HEK293 (cell line): ENCODE results near the gene ADGRD2.
A peak's percentile ranks its signal among the peaks of the same experiment; 100 is the strongest.

Experiments
- CTCF ChIA-PET: fragments of 350-600 bp; formaldehyde crosslinking; extraction: SDS; loops from one replicate; lab custom pipeline; 2021; ENCODE audit warnings: antibody characterized with exemption; lab: Yijun Ruan, JAX
- POLR2A ChIA-PET: fragments of 300-600 bp; formaldehyde crosslinking; extraction: SDS; loops from one replicate; lab custom pipeline; 2020; ENCODE audit warnings: antibody characterized with exemption, inconsistent platforms; lab: Yijun Ruan, JAX
- H3K27ac ChIP-seq: fragments of 200-500 bp; sonication (Bioruptor generic); 2 replicates; pipeline ENCODE4 v1.5.1; 2014; ENCODE audit warnings: low read depth, low read length, control low read depth, inconsistent platforms; ENCODE audit errors: extremely low read depth
- H3K36me3 ChIP-seq, 2 experiments: fragments of 200-500 bp in 1 of 2; sonication (Bioruptor generic) in 1 of 2; 1 replicate in 1 of 2; 2 replicates in 1 of 2; pipeline ENCODE4 v1.5.1; 2014 to 2017; ENCODE audit warnings: inconsistent platforms in 2 of 2, low read length in 2 of 2; ENCODE audit not compliant: control insufficient read depth in 2 of 2, insufficient read depth in 1 of 2
- H3K4me1 ChIP-seq: fragments of 200-500 bp; sonication (Bioruptor generic); 2 replicates; pipeline ENCODE4 v1.5.1; 2014; ENCODE audit warnings: mild to moderate bottlenecking, low read length, inconsistent platforms; ENCODE audit not compliant: control insufficient read depth, insufficient read depth
- H3K4me3 ChIP-seq: 2 replicates; pipeline ENCODE4 v1.5.1; 2011; ENCODE audit warnings: low read depth, mild to moderate bottlenecking, control low read depth, low read length, moderate library complexity
- H3K9me3 ChIP-seq: fragments of 200-500 bp; sonication (Bioruptor generic); 2 replicates; pipeline ENCODE4 v1.5.1; 2014; ENCODE audit warnings: low read depth, low read length, inconsistent platforms; ENCODE audit not compliant: control insufficient read depth, insufficient read depth
- PRDM1 ChIP-seq: fragments of 450-650 bp; formaldehyde crosslinking; IDR thresholded peaks from 2 replicates; pipeline ENCODE4; 2016; ENCODE audit warnings: missing biosample characterization, missing genetic modification characterization
- RBAK ChIP-seq: fragments of 450-650 bp; formaldehyde crosslinking; IDR thresholded peaks from 2 replicates; pipeline ENCODE4 v1.5.1; 2016; ENCODE audit warnings: missing biosample characterization, missing genetic modification characterization
- SCRT1 ChIP-seq: fragments of 450-650 bp; formaldehyde crosslinking; IDR thresholded peaks from 2 replicates; pipeline ENCODE4 v1.5.1; 2016; ENCODE audit warnings: missing biosample characterization, missing genetic modification characterization, borderline replicate concordance
- SP3 ChIP-seq: fragments of 450-650 bp; formaldehyde crosslinking; IDR thresholded peaks from 2 replicates; pipeline ENCODE4 v1.5.1; 2016; ENCODE audit warnings: missing biosample characterization, missing genetic modification characterization
- TCF7L2 ChIP-seq: IDR thresholded peaks from 2 replicates; pipeline ENCODE4 v1.6.1; 2011; ENCODE audit warnings: low read depth, mild to moderate bottlenecking, inconsistent platforms, low read length, moderate library complexity, borderline replicate concordance
- ZFHX2 ChIP-seq: fragments of 450-650 bp; formaldehyde crosslinking; conservative IDR thresholded peaks from 2 replicates; pipeline ENCODE4 v1.5.1; 2016; ENCODE audit warnings: missing biosample characterization, missing genetic modification characterization
- ZNF138 ChIP-seq: fragments of 450-650 bp; formaldehyde crosslinking; IDR thresholded peaks from 2 replicates; pipeline ENCODE4 v1.5.1; 2016; ENCODE audit warnings: missing biosample characterization, missing genetic modification characterization, borderline replicate concordance
- ZNF169 ChIP-seq: fragments of 450-650 bp; formaldehyde crosslinking; IDR thresholded peaks from 2 replicates; pipeline ENCODE4 v1.5.1; 2016; ENCODE audit warnings: missing biosample characterization, missing genetic modification characterization
- ZNF211 ChIP-seq: fragments of 450-650 bp; formaldehyde crosslinking; IDR thresholded peaks from 2 replicates; pipeline ENCODE4 v1.5.1; 2016; ENCODE audit warnings: low read depth, missing biosample characterization, missing genetic modification characterization
- ZNF366 ChIP-seq: fragments of 450-650 bp; formaldehyde crosslinking; conservative IDR thresholded peaks from 2 replicates; pipeline ENCODE4 v1.5.1; 2016; ENCODE audit warnings: missing biosample characterization, missing genetic modification characterization
- ZNF544 ChIP-seq: fragments of 450-650 bp; formaldehyde crosslinking; IDR thresholded peaks from 2 replicates; pipeline ENCODE4 v1.5.0; 2017; ENCODE audit warnings: missing biosample characterization, missing genetic modification characterization
- ZNF701 ChIP-seq: fragments of 450-650 bp; formaldehyde crosslinking; IDR thresholded peaks from 2 replicates; pipeline ENCODE4 v1.5.1; 2016; ENCODE audit warnings: missing biosample characterization, missing genetic modification characterization
- TF ChIP-seq, protein P1 (sequence below): fragments of 450-650 bp; formaldehyde crosslinking; IDR thresholded peaks from 2 replicates; pipeline ENCODE4 v1.5.1; 2016; ENCODE audit warnings: missing biosample characterization, missing genetic modification characterization
- TF ChIP-seq, protein P2 (sequence below): fragments of 450-650 bp; formaldehyde crosslinking; IDR thresholded peaks from 2 replicates; pipeline ENCODE4 v1.5.1; 2016; ENCODE audit warnings: missing biosample characterization, missing genetic modification characterization
- TF ChIP-seq, protein P3 (sequence below): fragments of 450-650 bp; formaldehyde crosslinking; IDR thresholded peaks from 2 replicates; pipeline ENCODE4 v1.5.1; 2016; ENCODE audit warnings: missing biosample characterization, missing genetic modification characterization
- TF ChIP-seq, protein P4 (sequence below): fragments of 450-650 bp; formaldehyde crosslinking; IDR thresholded peaks from 2 replicates; pipeline ENCODE4 v1.5.1; 2017; ENCODE audit warnings: missing biosample characterization, missing genetic modification characterization
- TF ChIP-seq, protein P5 (sequence below): fragments of 450-650 bp; formaldehyde crosslinking; IDR thresholded peaks from 2 replicates; pipeline ENCODE4 v1.5.1; 2016; ENCODE audit warnings: missing biosample characterization, missing genetic modification characterization
- TF ChIP-seq, protein P6 (sequence below): fragments of 450-650 bp; formaldehyde crosslinking; conservative IDR thresholded peaks from 2 replicates; pipeline ENCODE4 v1.5.1; 2016; ENCODE audit warnings: low read depth, missing biosample characterization, missing genetic modification characterization
- TF ChIP-seq, protein P7 (sequence below): fragments of 450-650 bp; formaldehyde crosslinking; IDR thresholded peaks from 2 replicates; pipeline ENCODE4 v1.5.1; 2017; ENCODE audit warnings: missing biosample characterization, mild to moderate bottlenecking, missing genetic modification characterization, moderate library complexity
- TF ChIP-seq, protein P8 (sequence below): fragments of 450-650 bp; formaldehyde crosslinking; IDR thresholded peaks from 2 replicates; pipeline ENCODE4 v1.5.1; 2016; ENCODE audit warnings: missing biosample characterization, missing genetic modification characterization

The ADGRD2 gene

DNA sequence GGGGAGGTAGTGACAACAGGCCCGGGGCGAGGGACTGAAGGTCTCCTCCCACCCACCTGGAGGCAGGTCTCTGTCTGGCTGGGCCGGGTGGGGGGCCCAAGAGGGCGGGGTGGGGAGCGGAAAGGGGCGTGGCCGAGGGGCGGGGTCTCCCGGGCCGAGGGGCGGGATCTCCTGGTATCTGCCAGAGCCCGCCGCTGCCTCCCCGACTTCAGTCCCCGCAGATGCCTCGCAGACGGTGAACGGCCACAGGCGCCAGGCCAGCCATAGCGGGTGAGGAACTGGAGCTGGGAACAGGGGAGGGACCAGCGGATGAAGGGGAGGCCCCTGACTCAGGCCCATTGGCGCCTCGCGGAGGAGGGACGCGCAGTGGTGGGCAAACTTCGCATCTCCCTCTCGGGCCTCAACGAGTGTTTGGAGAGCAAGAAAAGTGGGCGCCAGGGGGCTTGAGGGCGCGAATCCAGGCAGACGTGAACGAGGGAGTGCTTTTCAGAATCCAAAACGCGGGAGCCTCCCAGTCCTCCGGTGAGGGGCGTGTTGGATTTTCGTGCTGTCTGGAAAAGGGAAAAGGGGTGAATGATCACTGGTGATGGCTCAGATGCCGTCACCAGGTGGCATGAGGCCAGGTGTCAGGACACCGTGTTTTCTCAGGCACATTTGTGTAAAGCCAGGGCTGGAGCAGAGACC lies at the start of gene ADGRD2 (continued):
- TF ChIP-seq ZNF366 (tag by site-specific recombination) (peak; percentile 32; the same call in 1 of the 2 replicates), SP3 (tag by site-specific recombination) (peak; percentile 52; the same call in 1 of the 2 replicates), RBAK (no peak), PRDM1 (tag by site-specific recombination) (no peak), ZNF169 (tag by site-specific recombination) (no peak), ZNF138 (tag by site-specific recombination) (no peak), ZFHX2 (0 out of 2 replicates have a peak, but pooled peaks have one; percentile 11), ZNF701 (no peak), ZNF544 (tag by site-specific recombination) (no peak), TCF7L2 (no peak)
- TF ChIP-seq, protein P1, sequence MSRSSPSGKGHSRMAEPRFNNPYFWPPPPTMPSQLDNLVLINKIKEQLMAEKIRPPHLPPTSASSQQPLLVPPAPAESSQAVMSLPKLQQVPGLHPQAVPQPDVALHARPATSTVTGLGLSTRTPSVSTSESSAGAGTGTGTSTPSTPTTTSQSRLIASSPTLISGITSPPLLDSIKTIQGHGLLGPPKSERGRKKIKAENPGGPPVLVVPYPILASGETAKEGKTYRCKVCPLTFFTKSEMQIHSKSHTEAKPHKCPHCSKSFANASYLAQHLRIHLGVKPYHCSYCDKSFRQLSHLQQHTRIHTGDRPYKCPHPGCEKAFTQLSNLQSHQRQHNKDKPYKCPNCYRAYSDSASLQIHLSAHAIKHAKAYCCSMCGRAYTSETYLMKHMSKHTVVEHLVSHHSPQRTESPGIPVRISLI (tag by site-specific recombination), result no peak
- TF ChIP-seq, protein P2, sequence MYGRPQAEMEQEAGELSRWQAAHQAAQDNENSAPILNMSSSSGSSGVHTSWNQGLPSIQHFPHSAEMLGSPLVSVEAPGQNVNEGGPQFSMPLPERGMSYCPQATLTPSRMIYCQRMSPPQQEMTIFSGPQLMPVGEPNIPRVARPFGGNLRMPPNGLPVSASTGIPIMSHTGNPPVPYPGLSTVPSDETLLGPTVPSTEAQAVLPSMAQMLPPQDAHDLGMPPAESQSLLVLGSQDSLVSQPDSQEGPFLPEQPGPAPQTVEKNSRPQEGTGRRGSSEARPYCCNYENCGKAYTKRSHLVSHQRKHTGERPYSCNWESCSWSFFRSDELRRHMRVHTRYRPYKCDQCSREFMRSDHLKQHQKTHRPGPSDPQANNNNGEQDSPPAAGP, result peak; percentile 41; the same call in 1 of the 2 replicates
- TF ChIP-seq, protein P3, sequence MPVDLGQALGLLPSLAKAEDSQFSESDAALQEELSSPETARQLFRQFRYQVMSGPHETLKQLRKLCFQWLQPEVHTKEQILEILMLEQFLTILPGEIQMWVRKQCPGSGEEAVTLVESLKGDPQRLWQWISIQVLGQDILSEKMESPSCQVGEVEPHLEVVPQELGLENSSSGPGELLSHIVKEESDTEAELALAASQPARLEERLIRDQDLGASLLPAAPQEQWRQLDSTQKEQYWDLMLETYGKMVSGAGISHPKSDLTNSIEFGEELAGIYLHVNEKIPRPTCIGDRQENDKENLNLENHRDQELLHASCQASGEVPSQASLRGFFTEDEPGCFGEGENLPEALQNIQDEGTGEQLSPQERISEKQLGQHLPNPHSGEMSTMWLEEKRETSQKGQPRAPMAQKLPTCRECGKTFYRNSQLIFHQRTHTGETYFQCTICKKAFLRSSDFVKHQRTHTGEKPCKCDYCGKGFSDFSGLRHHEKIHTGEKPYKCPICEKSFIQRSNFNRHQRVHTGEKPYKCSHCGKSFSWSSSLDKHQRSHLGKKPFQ (tag by site-specific recombination), result no peak
- TF ChIP-seq, protein P4, sequence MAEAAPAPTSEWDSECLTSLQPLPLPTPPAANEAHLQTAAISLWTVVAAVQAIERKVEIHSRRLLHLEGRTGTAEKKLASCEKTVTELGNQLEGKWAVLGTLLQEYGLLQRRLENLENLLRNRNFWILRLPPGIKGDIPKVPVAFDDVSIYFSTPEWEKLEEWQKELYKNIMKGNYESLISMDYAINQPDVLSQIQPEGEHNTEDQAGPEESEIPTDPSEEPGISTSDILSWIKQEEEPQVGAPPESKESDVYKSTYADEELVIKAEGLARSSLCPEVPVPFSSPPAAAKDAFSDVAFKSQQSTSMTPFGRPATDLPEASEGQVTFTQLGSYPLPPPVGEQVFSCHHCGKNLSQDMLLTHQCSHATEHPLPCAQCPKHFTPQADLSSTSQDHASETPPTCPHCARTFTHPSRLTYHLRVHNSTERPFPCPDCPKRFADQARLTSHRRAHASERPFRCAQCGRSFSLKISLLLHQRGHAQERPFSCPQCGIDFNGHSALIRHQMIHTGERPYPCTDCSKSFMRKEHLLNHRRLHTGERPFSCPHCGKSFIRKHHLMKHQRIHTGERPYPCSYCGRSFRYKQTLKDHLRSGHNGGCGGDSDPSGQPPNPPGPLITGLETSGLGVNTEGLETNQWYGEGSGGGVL (tag by site-specific recombination), result peak; percentile 40; the same call in 1 of the 2 replicates
- TF ChIP-seq, protein P5, sequence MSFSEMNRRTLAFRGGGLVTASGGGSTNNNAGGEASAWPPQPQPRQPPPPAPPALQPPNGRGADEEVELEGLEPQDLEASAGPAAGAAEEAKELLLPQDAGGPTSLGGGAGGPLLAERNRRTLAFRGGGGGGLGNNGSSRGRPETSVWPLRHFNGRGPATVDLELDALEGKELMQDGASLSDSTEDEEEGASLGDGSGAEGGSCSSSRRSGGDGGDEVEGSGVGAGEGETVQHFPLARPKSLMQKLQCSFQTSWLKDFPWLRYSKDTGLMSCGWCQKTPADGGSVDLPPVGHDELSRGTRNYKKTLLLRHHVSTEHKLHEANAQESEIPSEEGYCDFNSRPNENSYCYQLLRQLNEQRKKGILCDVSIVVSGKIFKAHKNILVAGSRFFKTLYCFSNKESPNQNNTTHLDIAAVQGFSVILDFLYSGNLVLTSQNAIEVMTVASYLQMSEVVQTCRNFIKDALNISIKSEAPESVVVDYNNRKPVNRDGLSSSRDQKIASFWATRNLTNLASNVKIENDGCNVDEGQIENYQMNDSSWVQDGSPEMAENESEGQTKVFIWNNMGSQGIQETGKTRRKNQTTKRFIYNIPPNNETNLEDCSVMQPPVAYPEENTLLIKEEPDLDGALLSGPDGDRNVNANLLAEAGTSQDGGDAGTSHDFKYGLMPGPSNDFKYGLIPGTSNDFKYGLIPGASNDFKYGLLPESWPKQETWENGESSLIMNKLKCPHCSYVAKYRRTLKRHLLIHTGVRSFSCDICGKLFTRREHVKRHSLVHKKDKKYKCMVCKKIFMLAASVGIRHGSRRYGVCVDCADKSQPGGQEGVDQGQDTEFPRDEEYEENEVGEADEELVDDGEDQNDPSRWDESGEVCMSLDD (tag by site-specific recombination), result no peak
- TF ChIP-seq, all 188 proteins: peak for 17

DNA sequence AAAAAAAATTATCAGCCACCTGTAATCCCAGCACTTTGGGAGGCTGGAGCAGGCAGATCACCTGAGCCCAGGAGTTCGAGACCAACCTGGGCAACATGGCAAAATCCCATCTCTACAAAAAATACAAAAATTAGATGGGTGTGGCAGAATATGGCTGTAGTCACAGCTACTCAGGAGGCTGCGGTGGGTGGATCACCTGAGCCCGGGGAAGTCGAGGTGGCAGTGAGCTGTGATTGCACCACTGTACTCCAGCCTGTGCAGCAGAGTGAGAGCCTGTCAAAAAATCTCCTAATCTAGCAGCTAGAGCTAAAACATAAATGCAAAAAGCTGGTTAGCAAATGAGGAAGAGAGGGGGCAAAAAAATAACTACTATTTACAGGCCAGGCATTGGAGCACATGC lies 47.0 kb upstream of the ADGRD2 start:
- Histone ChIP-seq H3K36me3 (peaks cover 25 to 97% of the 10 kb centered on the region in 2 experiments; a peak in 2 of 3 replicates), H3K4me1 (no peaks in the 10 kb centered on the region), H3K9me3 (no peaks in the 10 kb centered on the region), H3K27ac (no peak overlapping the region), H3K4me3 (no peak overlapping the region)
- POLR2A ChIA-PET, result interaction anchor here (1.1 kb wide), 1 partner anchor 10 kb away, joined by 3 read pairs; no protein-coding TSS in a partner anchor
- CTCF ChIA-PET, result interaction anchor here (0.6 kb wide), 3 partner anchors 11 to 34 kb away, joined by 3 read pairs; no protein-coding TSS in a partner anchor
- TF ChIP-seq, protein P6, sequence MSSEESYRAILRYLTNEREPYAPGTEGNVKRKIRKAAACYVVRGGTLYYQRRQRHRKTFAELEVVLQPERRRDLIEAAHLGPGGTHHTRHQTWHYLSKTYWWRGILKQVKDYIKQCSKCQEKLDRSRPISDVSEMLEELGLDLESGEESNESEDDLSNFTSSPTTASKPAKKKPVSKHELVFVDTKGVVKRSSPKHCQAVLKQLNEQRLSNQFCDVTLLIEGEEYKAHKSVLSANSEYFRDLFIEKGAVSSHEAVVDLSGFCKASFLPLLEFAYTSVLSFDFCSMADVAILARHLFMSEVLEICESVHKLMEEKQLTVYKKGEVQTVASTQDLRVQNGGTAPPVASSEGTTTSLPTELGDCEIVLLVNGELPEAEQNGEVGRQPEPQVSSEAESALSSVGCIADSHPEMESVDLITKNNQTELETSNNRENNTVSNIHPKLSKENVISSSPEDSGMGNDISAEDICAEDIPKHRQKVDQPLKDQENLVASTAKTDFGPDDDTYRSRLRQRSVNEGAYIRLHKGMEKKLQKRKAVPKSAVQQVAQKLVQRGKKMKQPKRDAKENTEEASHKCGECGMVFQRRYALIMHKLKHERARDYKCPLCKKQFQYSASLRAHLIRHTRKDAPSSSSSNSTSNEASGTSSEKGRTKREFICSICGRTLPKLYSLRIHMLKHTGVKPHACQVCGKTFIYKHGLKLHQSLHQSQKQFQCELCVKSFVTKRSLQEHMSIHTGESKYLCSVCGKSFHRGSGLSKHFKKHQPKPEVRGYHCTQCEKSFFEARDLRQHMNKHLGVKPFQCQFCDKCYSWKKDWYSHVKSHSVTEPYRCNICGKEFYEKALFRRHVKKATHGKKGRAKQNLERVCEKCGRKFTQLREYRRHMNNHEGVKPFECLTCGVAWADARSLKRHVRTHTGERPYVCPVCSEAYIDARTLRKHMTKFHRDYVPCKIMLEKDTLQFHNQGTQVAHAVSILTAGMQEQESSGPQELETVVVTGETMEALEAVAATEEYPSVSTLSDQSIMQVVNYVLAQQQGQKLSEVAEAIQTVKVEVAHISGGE (tag by site-specific recombination), result no peak
- TF ChIP-seq, protein P7, sequence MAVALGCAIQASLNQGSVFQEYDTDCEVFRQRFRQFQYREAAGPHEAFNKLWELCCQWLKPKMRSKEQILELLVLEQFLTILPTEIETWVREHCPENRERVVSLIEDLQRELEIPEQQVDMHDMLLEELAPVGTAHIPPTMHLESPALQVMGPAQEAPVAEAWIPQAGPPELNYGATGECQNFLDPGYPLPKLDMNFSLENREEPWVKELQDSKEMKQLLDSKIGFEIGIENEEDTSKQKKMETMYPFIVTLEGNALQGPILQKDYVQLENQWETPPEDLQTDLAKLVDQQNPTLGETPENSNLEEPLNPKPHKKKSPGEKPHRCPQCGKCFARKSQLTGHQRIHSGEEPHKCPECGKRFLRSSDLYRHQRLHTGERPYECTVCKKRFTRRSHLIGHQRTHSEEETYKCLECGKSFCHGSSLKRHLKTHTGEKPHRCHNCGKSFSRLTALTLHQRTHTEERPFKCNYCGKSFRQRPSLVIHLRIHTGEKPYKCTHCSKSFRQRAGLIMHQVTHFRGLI (tag by site-specific recombination), result no peak
- TF ChIP-seq ZNF211 (tag by site-specific recombination), result no peak
- TF ChIP-seq SCRT1 (tag by site-specific recombination), result no peak
- TF ChIP-seq, protein P8, sequence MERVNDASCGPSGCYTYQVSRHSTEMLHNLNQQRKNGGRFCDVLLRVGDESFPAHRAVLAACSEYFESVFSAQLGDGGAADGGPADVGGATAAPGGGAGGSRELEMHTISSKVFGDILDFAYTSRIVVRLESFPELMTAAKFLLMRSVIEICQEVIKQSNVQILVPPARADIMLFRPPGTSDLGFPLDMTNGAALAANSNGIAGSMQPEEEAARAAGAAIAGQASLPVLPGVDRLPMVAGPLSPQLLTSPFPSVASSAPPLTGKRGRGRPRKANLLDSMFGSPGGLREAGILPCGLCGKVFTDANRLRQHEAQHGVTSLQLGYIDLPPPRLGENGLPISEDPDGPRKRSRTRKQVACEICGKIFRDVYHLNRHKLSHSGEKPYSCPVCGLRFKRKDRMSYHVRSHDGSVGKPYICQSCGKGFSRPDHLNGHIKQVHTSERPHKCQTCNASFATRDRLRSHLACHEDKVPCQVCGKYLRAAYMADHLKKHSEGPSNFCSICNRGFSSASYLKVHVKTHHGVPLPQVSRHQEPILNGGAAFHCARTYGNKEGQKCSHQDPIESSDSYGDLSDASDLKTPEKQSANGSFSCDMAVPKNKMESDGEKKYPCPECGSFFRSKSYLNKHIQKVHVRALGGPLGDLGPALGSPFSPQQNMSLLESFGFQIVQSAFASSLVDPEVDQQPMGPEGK (tag by site-specific recombination), result no peak
